HCT116 (cell line): ENCODE data around the gene SRPRA. TPM values are rescaled to one million over a fixed set of nuclear protein-coding genes. Genes with fewer than 3 reads are reported as not detected.

Experiments used
- ATAC-seq: fragments of 200-7000 bp; cut with Tn5 transposase; 2 replicates; pipeline ENCODE4 v1.9.1; 2020; ENCODE audit warnings: mild to moderate bottlenecking, moderate library complexity
- BruUV-seq: library from RNA; stranded (reverse); fragments of 400-500 nt; replicated peaks from 2 replicates; lab custom pipeline; 2021; lab: Mats Ljungman, UMichigan
- CTCF ChIA-PET: fragments of 300-600 bp; sonication (Branson Sonifier 250); formaldehyde crosslinking; loops from one replicate; lab custom pipeline; 2021; ENCODE audit warnings: antibody characterized with exemption; lab: Charles Lee
- POLR2A ChIA-PET: fragments of 300-600, 350-600 bp; sonication (Branson Sonifier 250); formaldehyde crosslinking; loops from one replicate; lab custom pipeline; 2021; ENCODE audit warnings: antibody characterized with exemption; lab: Charles Lee
- RAD21 ChIA-PET, 2 experiments: fragments of 300-600 bp; sonication (Branson Sonifier 250); formaldehyde crosslinking; loops; one replicate each; lab custom pipeline; 2023; ENCODE audit warnings: low total read pairs in 2 of 2; ENCODE audit not compliant: uncharacterized antibody in 2 of 2, unreplicated experiment in 2 of 2, low non-redundant PET in 1 of 2; lab: Charles Lee
- DNase-seq: peaks from one replicate; pipeline ENCODE4 v3.0.0-alpha.2; 2010; ENCODE audit warnings: low read depth, low spot score
- H2AFZ ChIP-seq: fragments of 200-600 bp; shearing (Covaris generic), sonication (generic); 2 replicates; pipeline ENCODE4 v1.6.1; 2017; ENCODE audit warnings: low read depth, mixed run types, mixed read lengths, antibody characterized with exemption, low read length; ENCODE audit not compliant: poor library complexity, severe bottlenecking
- H3K27ac ChIP-seq: 2 replicates; pipeline ENCODE4 v1.5.1; 2012; ENCODE audit warnings: low read depth, low read length
- H3K27me3 ChIP-seq: fragments of 200-600 bp; sonication (generic); 2 replicates; pipeline ENCODE4 v1.6.1; 2016; ENCODE audit warnings: mixed run types, low read length, mixed read lengths; ENCODE audit not compliant: insufficient read depth
- H3K36me3 ChIP-seq, 2 experiments: fragments of 200-500 bp in 1 of 2; fragments of 200-600 bp in 1 of 2; sonication (Bioruptor generic) in 1 of 2; sonication (generic) in 1 of 2; 2 replicates each; pipeline versions ENCODE4 v1.5.1 to v1.6.1; 2014 to 2016; ENCODE audit warnings: low read length in 2 of 2, inconsistent platforms in 1 of 2, mixed read lengths in 1 of 2, mixed run types in 1 of 2; ENCODE audit not compliant: insufficient read depth in 2 of 2, control insufficient read depth in 1 of 2
- H3K4me1 ChIP-seq, 2 experiments: fragments of 200-600 bp in 1 of 2; sonication (generic) in 1 of 2; 2 replicates each; pipeline versions ENCODE4 v1.5.1 to v1.6.1; 2012 to 2017; ENCODE audit warnings: low read length in 2 of 2, inconsistent platforms in 1 of 2, mild to moderate bottlenecking in 1 of 2, mixed read lengths in 1 of 2, mixed run types in 1 of 2, moderate library complexity in 1 of 2; ENCODE audit not compliant: insufficient read depth in 2 of 2, control insufficient read depth in 1 of 2
- H3K4me2 ChIP-seq: fragments of 200-600 bp; sonication (generic); 2 replicates; pipeline ENCODE4 v1.6.1; 2017; ENCODE audit warnings: mixed run types, low read length, mixed read lengths
- H3K4me3 ChIP-seq, 2 experiments: fragments of 200-600 bp in 1 of 2; sonication (generic) in 1 of 2; replicated peaks in 1 of 2; 2 replicates each; pipeline ENCODE4 v1.5.1; 2011 to 2016; ENCODE audit warnings: low read length in 2 of 2, control low read depth in 1 of 2, low read depth in 1 of 2, mild to moderate bottlenecking in 1 of 2, mixed read lengths in 1 of 2, mixed run types in 1 of 2
- H3K79me2 ChIP-seq: fragments of 200-600 bp; sonication (generic); 2 replicates; pipeline ENCODE4 v1.6.1; 2017; ENCODE audit warnings: mild to moderate bottlenecking, mixed run types, low read length, moderate library complexity, mixed read lengths; ENCODE audit not compliant: insufficient read depth
- H3K9ac ChIP-seq: fragments of 200-600 bp; sonication (generic); 2 replicates; pipeline ENCODE4 v1.6.1; 2016; ENCODE audit warnings: low read length, mixed read lengths
- H3K9me2 ChIP-seq: fragments of 200-600 bp; sonication (generic), shearing (Covaris generic); 2 replicates; pipeline ENCODE4 v1.6.1; 2017; ENCODE audit warnings: mixed run types, mild to moderate bottlenecking, moderate library complexity; ENCODE audit not compliant: insufficient read depth
- H3K9me3 ChIP-seq, 2 experiments: fragments of 200-500 bp in 1 of 2; fragments of 200-600 bp in 1 of 2; sonication (Bioruptor generic) in 1 of 2; sonication (generic) in 1 of 2; 2 replicates each; pipeline ENCODE4 v1.6.1; 2014 to 2017; ENCODE audit warnings: low read length in 2 of 2, mixed read lengths in 2 of 2, inconsistent platforms in 1 of 2, low read depth in 1 of 2, mild to moderate bottlenecking in 1 of 2, mixed run types in 1 of 2, moderate library complexity in 1 of 2; ENCODE audit not compliant: control insufficient read depth in 1 of 2, insufficient read depth in 1 of 2
- H4K20me1 ChIP-seq: fragments of 200-600 bp; sonication (generic), shearing (Covaris generic); 2 replicates; pipeline ENCODE4 v1.6.1; 2017; ENCODE audit warnings: mixed run types, mild to moderate bottlenecking, moderate library complexity; ENCODE audit not compliant: insufficient read depth
- EGR1 ChIP-seq: IDR thresholded peaks from 2 replicates; pipeline ENCODE4 v1.6.1; 2012; ENCODE audit warnings: low read depth
- POLR2A ChIP-seq: IDR thresholded peaks from 2 replicates; pipeline ENCODE4 v1.7.0; 2011; ENCODE audit warnings: borderline replicate concordance; ENCODE audit not compliant: insufficient read depth, insufficient read length; ENCODE audit errors: extremely low read depth
- YY1 ChIP-seq: IDR thresholded peaks from 2 replicates; pipeline ENCODE4 v1.6.1; 2011; ENCODE audit warnings: low read length, low read depth, moderate library complexity, mild to moderate bottlenecking; ENCODE audit not compliant: insufficient replicate concordance; ENCODE audit errors: extremely low read depth
- intact Hi-C: fragments of 100-400 bp; cut with micrococcal nuclease; formaldehyde crosslinking; loops from 2 replicates; pipeline ENCODE4 v1.10.0; 2022
- total RNA-seq: library from RNA; stranded (reverse); gene quantifications from one replicate; pipeline ENCODE4 v1.2.1, GENCODE V29; 2021; ENCODE audit not compliant: unreplicated experiment
- TF ChIP-seq, protein P1 (sequence below): IDR thresholded peaks from 2 replicates; pipeline ENCODE4 v1.6.1; 2012
- TF ChIP-seq, protein P2 (sequence below): IDR thresholded peaks from 2 replicates; pipeline ENCODE4 v1.6.1; 2012
- TF ChIP-seq, protein P3 (sequence below), 3 experiments: fragments of 200-600 bp in 1 of 3; sonication (generic) in 1 of 3; IDR thresholded peaks in 2 of 3; conservative IDR thresholded peaks in 1 of 3; 2 replicates each; pipeline ENCODE4 v1.5.1; 2012 to 2017; ENCODE audit warnings: low read depth in 2 of 3, low read length in 2 of 3, antibody characterized with exemption in 1 of 3, borderline replicate concordance in 1 of 3, control low read depth in 1 of 3, mild to moderate bottlenecking in 1 of 3, mixed read lengths in 1 of 3, mixed run types in 1 of 3, moderate library complexity in 1 of 3; ENCODE audit not compliant: insufficient read depth in 1 of 3

The SRPRA gene
- total RNA-seq, 1 experiment from 2014 or later = 74.5 TPM

DNA sequence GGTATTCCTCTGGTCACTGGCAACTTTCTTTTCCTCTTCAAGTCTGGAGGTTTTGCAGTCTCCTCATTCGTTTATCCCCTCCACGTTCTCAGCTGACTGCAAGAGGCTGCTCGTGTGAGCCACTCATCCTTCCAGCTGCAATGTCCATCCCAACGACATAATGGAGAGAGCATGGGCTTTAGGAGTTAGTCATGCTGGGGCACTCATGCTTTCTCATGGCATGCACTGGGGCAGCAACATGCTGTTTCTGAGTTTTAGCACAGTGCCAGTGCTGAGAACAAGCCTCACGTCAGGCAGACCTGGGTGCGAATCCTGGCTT lies 42.3 kb upstream of the SRPRA start:
- TF ChIP-seq, protein P1, sequence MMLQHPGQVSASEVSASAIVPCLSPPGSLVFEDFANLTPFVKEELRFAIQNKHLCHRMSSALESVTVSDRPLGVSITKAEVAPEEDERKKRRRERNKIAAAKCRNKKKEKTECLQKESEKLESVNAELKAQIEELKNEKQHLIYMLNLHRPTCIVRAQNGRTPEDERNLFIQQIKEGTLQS = no peak
- no peak for TF ChIP-seq POLR2A
- TF ChIP-seq, protein P2, sequence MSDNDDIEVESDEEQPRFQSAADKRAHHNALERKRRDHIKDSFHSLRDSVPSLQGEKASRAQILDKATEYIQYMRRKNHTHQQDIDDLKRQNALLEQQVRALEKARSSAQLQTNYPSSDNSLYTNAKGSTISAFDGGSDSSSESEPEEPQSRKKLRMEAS = no peak
- TF ChIP-seq YY1 = no peak
- TF ChIP-seq, protein P3, sequence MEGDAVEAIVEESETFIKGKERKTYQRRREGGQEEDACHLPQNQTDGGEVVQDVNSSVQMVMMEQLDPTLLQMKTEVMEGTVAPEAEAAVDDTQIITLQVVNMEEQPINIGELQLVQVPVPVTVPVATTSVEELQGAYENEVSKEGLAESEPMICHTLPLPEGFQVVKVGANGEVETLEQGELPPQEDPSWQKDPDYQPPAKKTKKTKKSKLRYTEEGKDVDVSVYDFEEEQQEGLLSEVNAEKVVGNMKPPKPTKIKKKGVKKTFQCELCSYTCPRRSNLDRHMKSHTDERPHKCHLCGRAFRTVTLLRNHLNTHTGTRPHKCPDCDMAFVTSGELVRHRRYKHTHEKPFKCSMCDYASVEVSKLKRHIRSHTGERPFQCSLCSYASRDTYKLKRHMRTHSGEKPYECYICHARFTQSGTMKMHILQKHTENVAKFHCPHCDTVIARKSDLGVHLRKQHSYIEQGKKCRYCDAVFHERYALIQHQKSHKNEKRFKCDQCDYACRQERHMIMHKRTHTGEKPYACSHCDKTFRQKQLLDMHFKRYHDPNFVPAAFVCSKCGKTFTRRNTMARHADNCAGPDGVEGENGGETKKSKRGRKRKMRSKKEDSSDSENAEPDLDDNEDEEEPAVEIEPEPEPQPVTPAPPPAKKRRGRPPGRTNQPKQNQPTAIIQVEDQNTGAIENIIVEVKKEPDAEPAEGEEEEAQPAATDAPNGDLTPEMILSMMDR (IDR thresholded peaks at IDR 0.05 in 2 of 3, conservative IDR thresholded peaks at IDR 0.05 in 1 of 3; ENCODE audit: borderline replicate concordance in 1 of 3, insufficient read depth in 1 of 3, low read depth in 2 of 3, low read length in 2 of 3) = no peak
- TF ChIP-seq EGR1 = no peak
- TF ChIP-seq, all 23 proteins: peak for 0

More for the DNA sequence above, 42.3 kb upstream of the SRPRA start:
- ATAC-seq (no peak), DNase-seq (no peak)
- Histone ChIP-seq H3K9me3 (no peaks in the 10 kb centered on the region), H3K4me2 (no peak overlapping the region), H2AFZ (no peak overlapping the region), H3K4me3 (no peak overlapping the region), H3K36me3 (no peaks in the 10 kb centered on the region), H3K9me2 (no peaks in the 10 kb centered on the region), H3K27me3 (no peaks in the 10 kb centered on the region), H4K20me1 (no peaks in the 10 kb centered on the region), H3K4me1 (peaks cover 5 to 9% of the 10 kb centered on the region in 2 experiments), H3K9ac (no peak overlapping the region), H3K27ac (no peak overlapping the region), H3K79me2 (no peaks in the 10 kb centered on the region)
- CTCF ChIA-PET = interaction anchor here (1.0 to 5.9 kb wide), 9 partner anchors 8 to 679 kb away, joined by 3 to 74 read pairs (median 4); no protein-coding TSS in a partner anchor
- intact Hi-C loops = loop anchor here (1.0 to 10.0 kb wide), 4 partner anchors 82 to 680 kb away; no protein-coding TSS in a partner anchor
- POLR2A ChIA-PET = interaction anchor here (1.0 kb wide), 1 partner anchor 8 kb away, joined by 3 read pairs; no protein-coding TSS in a partner anchor
- RAD21 ChIA-PET = interaction anchor here (0.6 to 1.3 kb wide), 4 partner anchors 94 to 170 kb away, joined by 3 to 10 read pairs (median 6); no protein-coding TSS in a partner anchor
- BruUV-seq = no TSS peak
